NCI-H2227 treated with DMSO at 0.1 percent for 48 hours (cell line): ENCODE data around the gene PRDM5.

ENCODE experiments used
- DNase-seq: peaks from one replicate; lab custom pipeline; 2025; lab: John Stamatoyannopoulos, UW

Gene PRDM5

GRCh38 chr4:120922381-120923206, at the start of gene PRDM5:
Gene PRDM5, minus strand, starts transcription at chr4:120922726. Its CDS starts 118 bp downstream, at chr4:120922608.
- no peak for DNase-seq

GRCh38 chr4:120971884-120972283, 49.4 kb upstream of the PRDM5 start:
- DNase-seq: no peak

GRCh38 chr4:120965938-120966337, 43.4 kb upstream of the PRDM5 start:
- no peak for DNase-seq

- no peak for DNase-seq
Measured at GRCh38 chr4:120964596-120964995, 42.1 kb upstream of the PRDM5 start.

- no peak for DNase-seq
Measured at GRCh38 chr4:120963449-120963848, 40.9 kb upstream of the PRDM5 start.

- DNase-seq: no peak
Measured at GRCh38 chr4:120960656-120961267, 38.2 kb upstream of the PRDM5 start.

GRCh38 chr4:120948382-120948781, 25.9 kb upstream of the PRDM5 start:
- no peak for DNase-seq

- DNase-seq: no peak
Measured at GRCh38 chr4:120942776-120943175, 20.2 kb upstream of the PRDM5 start.

- no peak for DNase-seq
Measured at GRCh38 chr4:120940547-120940946, 18.0 kb upstream of the PRDM5 start.

- no peak for DNase-seq
Measured at GRCh38 chr4:120939693-120940092, 17.2 kb upstream of the PRDM5 start.

- DNase-seq: no peak
Measured at GRCh38 chr4:120929847-120930246, 7.3 kb upstream of the PRDM5 start.

- no peak for DNase-seq
Measured at GRCh38 chr4:120927801-120928409, 5.4 kb upstream of the PRDM5 start.

- no peak for DNase-seq
Measured at GRCh38 chr4:120926358-120927025, 4.0 kb upstream of the PRDM5 start.

GRCh38 chr4:120924931-120925330, 2.4 kb upstream of the PRDM5 start:
- no peak for DNase-seq

GRCh38 chr4:120923207-120923522, 639 bp upstream of the PRDM5 start:
- DNase-seq: no peak

GRCh38 chr4:120921456-120922380, 808 bp downstream of the PRDM5 start:
- DNase-seq: no peak

- no peak for DNase-seq
Measured at GRCh38 chr4:120920666-120921065, 1.9 kb downstream of the PRDM5 start.

GRCh38 chr4:120919358-120919757, 3.2 kb downstream of the PRDM5 start:
- DNase-seq: no peak

- DNase-seq: no peak
Measured at GRCh38 chr4:120918788-120919187, 3.7 kb downstream of the PRDM5 start.

- DNase-seq: no peak
Measured at GRCh38 chr4:120918092-120918491, 4.4 kb downstream of the PRDM5 start.

- DNase-seq: no peak
Measured at GRCh38 chr4:120916937-120917336, 5.6 kb downstream of the PRDM5 start.

GRCh38 chr4:120915336-120915735, 7.2 kb downstream of the PRDM5 start:
- DNase-seq: no peak
